SH-SY5Y (cell line): ENCODE data around the gene KCNJ10.

Experiments used
- GATA2 ChIP-seq: IDR thresholded peaks from 2 replicates; pipeline ENCODE4 v1.6.1; 2011; ENCODE audit warnings: mild to moderate bottlenecking, low read depth, low read length
- GATA3 ChIP-seq: IDR thresholded peaks from 2 replicates; pipeline ENCODE4 v1.6.1; 2011; ENCODE audit warnings: low read depth, mild to moderate bottlenecking, low read length, moderate library complexity

The KCNJ10 gene

DNA sequence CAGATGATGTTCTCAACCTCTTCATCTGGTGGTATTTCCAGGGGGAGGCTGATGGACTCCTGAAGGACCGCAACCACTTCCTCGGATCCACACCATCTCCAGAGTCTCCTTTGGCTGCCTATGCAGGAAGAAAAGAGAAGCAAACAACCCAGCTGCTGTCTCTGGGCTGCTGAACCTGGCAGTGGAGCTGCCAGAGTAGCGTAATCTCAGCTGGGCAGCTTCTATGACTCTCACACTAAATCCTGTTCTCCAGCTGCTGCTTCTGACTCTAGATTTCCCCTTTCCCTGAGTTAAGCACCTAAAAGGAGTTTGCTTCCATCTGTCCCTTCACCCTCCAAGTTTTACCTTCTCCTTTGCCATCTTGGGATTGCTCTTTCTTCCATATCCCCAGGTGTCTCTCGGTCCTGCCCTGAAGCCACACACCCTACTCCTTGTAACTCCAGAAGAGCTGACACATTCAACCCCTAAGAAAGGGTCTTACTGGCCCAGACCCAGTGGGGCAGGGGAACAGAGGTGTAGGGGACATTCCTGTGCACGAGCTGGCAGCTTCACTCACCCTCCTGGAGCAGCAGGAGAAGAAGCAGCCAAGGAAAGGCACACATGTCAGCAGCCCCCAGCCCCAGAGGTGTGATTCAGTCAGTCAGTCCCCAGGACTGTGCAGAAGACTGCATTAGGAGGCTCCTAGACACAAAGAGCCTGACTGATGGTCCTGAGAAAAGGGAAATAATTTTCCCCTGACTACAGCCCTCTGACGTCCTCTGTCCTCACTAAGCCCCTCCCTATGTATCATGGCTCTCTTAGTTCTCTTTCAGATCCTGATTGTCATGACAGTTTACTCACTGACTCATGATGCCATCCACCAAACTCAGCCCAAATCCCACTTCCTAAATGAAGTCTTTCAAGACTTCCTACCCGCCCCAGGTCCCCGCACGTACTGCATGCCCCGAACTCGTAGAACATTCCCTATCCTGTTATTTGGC, 116.1 kb downstream of the KCNJ10 start, which contains the start of gene SLAMF9:
TSS of gene SLAMF9 (minus strand) at position 702 of the 980 bp plus-strand sequence. CDS start at position 602, 100 bp downstream.
- TF ChIP-seq GATA3: no peak
- TF ChIP-seq GATA2: no peak

DNA sequence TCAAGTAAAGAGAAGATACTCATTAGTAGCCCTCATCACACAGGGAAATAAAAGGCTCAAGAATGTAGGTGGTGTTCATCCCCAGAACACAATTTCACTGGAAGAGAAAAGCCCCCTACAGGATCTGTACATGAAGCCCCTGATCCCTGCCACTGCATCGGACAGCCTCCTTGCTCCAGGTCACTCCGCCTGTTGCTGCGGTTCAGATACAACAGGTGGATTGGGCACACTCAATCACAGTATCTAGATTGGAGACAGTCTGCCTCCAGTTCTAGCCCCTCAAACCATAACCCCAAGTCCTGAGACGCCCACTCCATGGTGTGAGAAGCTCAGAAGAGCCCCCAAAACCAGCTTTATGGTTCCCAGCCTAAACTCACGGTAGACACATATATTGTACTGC, 117.0 kb downstream of the KCNJ10 start:
- TF ChIP-seq GATA3 (no peak), GATA2 (no peak)

DNA sequence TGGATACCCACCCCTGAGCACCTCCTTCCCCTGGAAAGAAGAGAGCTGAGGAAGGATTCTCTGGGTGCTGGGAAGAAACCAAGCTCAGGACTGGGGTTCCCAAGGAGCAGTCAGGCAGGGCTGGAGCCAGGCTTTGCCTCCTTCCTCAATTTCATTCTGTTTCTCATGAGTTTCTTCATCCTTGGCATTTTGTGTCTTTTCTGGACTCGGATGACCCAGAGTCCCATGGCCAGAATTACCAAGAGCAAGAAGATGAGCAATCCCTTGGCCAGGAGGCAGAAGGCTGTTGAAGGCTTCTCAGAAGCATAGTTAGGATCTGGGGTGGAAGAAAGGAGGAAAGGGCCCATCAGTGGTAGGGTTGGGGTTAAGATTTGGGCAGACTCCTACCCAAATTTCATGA, 118.4 kb downstream of the KCNJ10 start:
- TF ChIP-seq GATA2 (no peak), GATA3 (no peak)

DNA sequence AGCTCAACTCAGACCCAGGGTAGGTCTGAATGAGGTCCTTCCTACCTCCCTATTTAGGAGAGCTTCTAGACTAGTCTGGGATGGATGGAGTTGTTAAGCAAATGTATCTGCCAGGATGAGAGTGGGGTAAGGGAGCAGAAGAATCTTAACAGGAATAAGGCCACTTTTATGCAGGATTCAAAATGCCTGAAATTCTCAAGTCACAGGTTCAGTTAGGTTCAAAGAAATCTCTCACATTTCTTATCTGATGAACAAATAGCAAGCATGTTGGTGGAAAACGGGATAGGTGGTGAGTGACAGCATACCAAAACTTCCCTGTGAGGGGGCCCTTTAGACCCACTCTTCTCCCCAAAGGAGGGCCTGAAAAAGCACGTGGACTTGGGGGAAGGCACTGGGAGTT, 118.9 kb downstream of the KCNJ10 start:
- TF ChIP-seq GATA3 (no peak), GATA2 (no peak)

DNA sequence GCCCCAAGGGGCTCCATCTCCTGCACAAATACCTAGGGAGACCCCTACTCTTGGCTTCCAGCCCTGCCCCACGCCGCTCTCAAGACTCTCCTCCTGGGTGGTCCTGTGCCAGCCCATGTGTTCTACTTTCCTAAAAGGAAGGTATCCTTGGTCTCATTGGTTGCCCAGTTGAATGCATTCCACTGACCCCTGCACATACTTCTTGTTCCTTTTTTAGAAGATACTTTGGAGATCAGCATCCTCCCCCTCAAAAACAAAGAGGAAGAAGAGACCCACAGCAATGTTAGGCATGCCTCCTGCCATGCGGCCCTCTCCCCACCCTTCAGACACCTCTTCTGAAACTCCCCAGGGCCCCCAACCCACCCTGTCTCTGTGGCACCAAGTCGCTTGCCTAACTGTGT, 120.0 kb downstream of the KCNJ10 start:
- TF ChIP-seq GATA2 (no peak), GATA3 (no peak)

DNA sequence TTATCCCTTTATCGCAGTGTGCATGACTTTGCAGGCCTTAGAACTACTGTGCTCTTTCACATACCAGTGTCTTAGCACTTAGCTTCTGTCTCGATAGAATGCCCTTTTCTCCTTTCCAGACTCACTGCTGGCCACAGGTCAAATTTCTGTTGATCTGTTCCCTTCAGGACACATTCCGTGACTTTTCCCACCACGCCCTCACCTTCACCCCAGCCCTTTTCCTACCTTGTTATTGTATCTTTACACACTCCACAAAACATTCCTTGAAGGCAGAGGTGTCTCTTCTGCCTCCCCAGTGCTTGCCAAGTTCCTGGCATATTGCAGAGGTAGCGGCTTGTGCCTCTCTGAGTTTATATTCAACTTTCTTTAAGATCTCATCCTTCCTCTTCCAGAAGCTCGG, 120.8 kb downstream of the KCNJ10 start:
- no peak for TF ChIP-seq GATA3
- TF ChIP-seq GATA2: no peak
